Hippocampal formation (tissue), 2 donors: ENCODE results near the gene ID3.
A peak's percentile ranks its signal among the peaks of the same experiment; 100 is the strongest.
"Not testable (repeated sequence)": the region's sequence is repeated elsewhere in the genome, so short reads cannot be mapped to it uniquely, and the experiment has no call there.

Experiments used
- DNase-seq, 2 donors: peaks; one replicate each; lab custom pipeline; 2025; lab: John Stamatoyannopoulos, UW

Gene ID3

GRCh38 chr1:23551849-23552248 is 7.5 kb downstream of the ID3 start:
- DNase-seq = no peak

- DNase-seq = no peak
Measured at GRCh38 chr1:23548704-23549143, 10.6 kb downstream of the ID3 start.

GRCh38 chr1:23546897-23547584 is 12.3 kb downstream of the ID3 start:
- DNase-seq = no peak

- DNase-seq = no peak
Measured at GRCh38 chr1:23545851-23546250, 13.4 kb downstream of the ID3 start.

GRCh38 chr1:23544444-23545389 is 14.6 kb downstream of the ID3 start:
- DNase-seq = peak; percentile 40 to 68

- DNase-seq = no peak
Measured at GRCh38 chr1:23543707-23544443, 15.4 kb downstream of the ID3 start.

GRCh38 chr1:23542940-23543339 is 16.4 kb downstream of the ID3 start:
- not testable (repeated sequence) for DNase-seq

GRCh38 chr1:23539698-23540266 is 19.5 kb downstream of the ID3 start:
- peak; percentile 67 to 73 for DNase-seq

- DNase-seq = no peak
Measured at GRCh38 chr1:23537296-23537973, 21.9 kb downstream of the ID3 start.

GRCh38 chr1:23533246-23534023 is 25.9 kb downstream of the ID3 start:
- peak in 1 of 2 donors; percentile 18 for DNase-seq

- no peak for DNase-seq
Measured at GRCh38 chr1:23531562-23532094, 27.7 kb downstream of the ID3 start.

- peak; percentile 74 to 75 for DNase-seq
Measured at GRCh38 chr1:23530747-23531561, 28.3 kb downstream of the ID3 start, which contains the start of gene E2F2. Gene E2F2 (minus strand): TSS chr1:23531233. CDS start chr1:23530793, 440 bp downstream.

- no peak for DNase-seq
Measured at GRCh38 chr1:23530087-23530746, 29.1 kb downstream of the ID3 start.

- DNase-seq = no peak
Measured at GRCh38 chr1:23529146-23530086, 29.9 kb downstream of the ID3 start.

GRCh38 chr1:23528250-23528978 is 30.9 kb downstream of the ID3 start:
- no peak for DNase-seq

GRCh38 chr1:23527900-23528249 is 31.4 kb downstream of the ID3 start:
- DNase-seq = no peak

- no peak for DNase-seq
Measured at GRCh38 chr1:23527366-23527765, 31.9 kb downstream of the ID3 start.
